ENCODE results near the gene CELF3. TPM values are rescaled to one million over a fixed set of nuclear protein-coding genes. Genes with fewer than 3 reads are reported as not detected.
A peak's percentile ranks its signal among the peaks of the same experiment; 100 is the strongest.

Gene CELF3
- total RNA-seq, 2 donors from 2014 or later: not detected

DNA sequence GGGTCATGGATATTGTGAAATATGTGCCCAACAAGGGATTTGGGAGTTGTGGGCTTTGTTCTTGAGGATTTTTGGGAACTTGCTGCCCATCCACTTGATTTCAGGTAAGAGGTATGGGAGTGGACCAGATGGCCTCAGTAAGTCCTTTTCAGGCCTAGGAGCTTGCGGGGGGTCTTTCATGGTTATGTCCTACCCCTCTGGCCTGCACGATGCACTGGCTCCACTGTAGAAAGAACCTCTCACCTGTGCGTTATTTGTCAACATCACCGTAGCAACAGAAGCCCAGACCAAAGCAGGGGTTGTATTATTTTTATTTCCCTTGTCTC, 13.3 kb upstream of the CELF3 start:
- no peaks in the 10 kb centered on the region for H3K36me3 Mint-ChIP-seq (ENCODE audit: insufficient read depth in 2 of 2)
- H3K27ac Mint-ChIP-seq: no peak overlapping the region
- H3K4me3 Mint-ChIP-seq: no peak overlapping the region
- DNase-seq (no peak), ATAC-seq (replicated peaks in 1 of 2) (no peak)
- H3K4me1 Mint-ChIP-seq (ENCODE audit: low read depth): peaks cover 3% of the 10 kb centered on the region
- no peaks in the 10 kb centered on the region for H3K9me3 Mint-ChIP-seq
- H3K27me3 Mint-ChIP-seq (ENCODE audit: low read depth): peaks cover 65% of the 10 kb centered on the region

- Mint-ChIP-seq H3K4me3 (no peak overlapping the region), H3K36me3 (ENCODE audit: insufficient read depth in 2 of 2) (no peaks in the 10 kb centered on the region), H3K27ac (no peak overlapping the region), H3K27me3 (ENCODE audit: low read depth) (peaks cover 59% of the 10 kb centered on the region), H3K4me1 (ENCODE audit: low read depth) (no peaks in the 10 kb centered on the region), H3K9me3 (no peaks in the 10 kb centered on the region)
- DNase-seq: no peak
- ATAC-seq (replicated peaks in 1 of 2): no peak
These were observed 12.8 kb upstream of the CELF3 start for GRCh38 chr1:151729157-151729965.

DNA sequence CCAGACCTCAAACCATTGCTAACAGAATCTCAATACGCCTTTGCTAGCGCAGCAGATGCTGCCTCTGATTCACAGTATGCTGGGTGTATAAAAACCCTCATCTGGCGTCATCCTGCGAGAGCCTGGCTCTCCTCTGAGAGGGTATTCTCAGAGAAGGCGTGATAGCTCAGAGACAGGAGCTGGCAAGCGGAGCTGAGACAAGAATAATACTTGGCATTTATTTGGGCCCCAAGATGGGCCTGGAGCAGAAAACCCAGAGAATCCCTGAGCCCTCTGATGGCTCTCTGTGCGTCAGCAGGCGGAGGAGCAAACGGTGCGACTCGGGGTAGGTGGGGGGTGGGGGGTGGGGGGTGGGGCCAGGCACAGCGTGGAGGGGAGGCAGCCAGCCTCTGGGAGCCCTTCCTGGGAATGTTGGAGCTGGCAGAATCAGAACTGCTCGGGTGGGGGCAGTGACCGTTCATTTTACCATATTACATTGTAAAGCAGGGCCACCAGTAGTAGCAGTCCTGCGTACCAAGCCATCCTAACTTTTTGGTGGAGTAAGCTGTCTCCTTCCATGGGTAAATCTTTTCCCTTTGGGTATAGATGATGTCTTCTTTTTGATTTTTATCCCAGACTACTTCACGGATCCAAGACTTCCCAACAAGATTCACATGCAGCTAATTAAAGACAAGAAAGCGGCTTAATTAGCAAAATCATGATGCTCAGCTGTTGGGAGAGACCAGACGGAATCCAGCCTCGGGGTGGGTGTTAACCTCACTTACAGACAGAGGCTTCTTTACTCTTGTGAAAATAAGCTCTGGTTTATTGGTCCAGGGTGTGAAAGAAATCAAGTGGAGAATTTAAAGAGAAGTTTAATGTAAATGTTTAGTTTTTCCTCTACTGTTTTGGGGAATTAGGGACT, 11.8 kb upstream of the CELF3 start:
- Mint-ChIP-seq H3K4me3 (no peak overlapping the region), H3K4me1 (ENCODE audit: low read depth) (no peaks in the 10 kb centered on the region), H3K36me3 (ENCODE audit: insufficient read depth in 2 of 2) (no peaks in the 10 kb centered on the region), H3K9me3 (no peaks in the 10 kb centered on the region), H3K27me3 (ENCODE audit: low read depth) (peaks cover 57% of the 10 kb centered on the region), H3K27ac (no peak overlapping the region)
- DNase-seq (no peak), ATAC-seq (replicated peaks in 1 of 2) (no peak)

DNA sequence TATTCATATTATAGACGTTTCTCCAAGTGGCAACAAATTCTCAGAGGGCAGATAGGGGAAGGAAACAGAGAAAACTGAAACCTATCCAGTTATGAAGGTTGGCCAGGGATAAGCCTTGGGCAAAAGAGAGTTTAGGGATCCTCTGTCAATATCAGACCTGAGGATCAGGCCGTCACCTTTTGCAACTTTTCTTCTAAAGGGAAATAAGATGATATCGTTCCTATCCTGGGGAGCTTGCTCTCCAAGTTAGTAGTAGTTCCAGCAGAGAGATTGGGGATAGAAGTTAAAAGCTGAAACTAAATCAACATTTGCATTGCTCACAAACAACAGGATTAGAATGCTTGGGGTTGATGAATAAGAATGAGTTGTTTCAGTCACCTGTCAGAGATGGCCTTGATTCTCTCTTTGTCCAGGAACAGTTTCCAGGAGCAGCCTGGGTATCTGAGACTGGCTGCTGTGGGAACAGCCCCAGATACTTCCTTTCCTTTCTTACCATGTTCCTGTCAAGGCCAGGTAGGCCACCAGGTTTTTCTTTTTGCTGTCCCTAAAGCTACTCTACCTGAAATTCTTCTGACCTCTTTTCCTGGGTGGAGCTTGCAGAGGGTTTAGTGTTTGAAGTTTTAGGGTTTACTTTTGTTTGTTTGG, 7.2 kb upstream of the CELF3 start:
- Mint-ChIP-seq H3K4me1 (ENCODE audit: low read depth) (peaks cover 18% of the 10 kb centered on the region), H3K36me3 (ENCODE audit: insufficient read depth in 2 of 2) (no peaks in the 10 kb centered on the region), H3K4me3 (no peak overlapping the region), H3K27ac (no peak overlapping the region), H3K9me3 (no peaks in the 10 kb centered on the region), H3K27me3 (ENCODE audit: low read depth) (peaks cover 60% of the 10 kb centered on the region)
- no peak for ATAC-seq (replicated peaks in 1 of 2)
- no peak for DNase-seq

DNA sequence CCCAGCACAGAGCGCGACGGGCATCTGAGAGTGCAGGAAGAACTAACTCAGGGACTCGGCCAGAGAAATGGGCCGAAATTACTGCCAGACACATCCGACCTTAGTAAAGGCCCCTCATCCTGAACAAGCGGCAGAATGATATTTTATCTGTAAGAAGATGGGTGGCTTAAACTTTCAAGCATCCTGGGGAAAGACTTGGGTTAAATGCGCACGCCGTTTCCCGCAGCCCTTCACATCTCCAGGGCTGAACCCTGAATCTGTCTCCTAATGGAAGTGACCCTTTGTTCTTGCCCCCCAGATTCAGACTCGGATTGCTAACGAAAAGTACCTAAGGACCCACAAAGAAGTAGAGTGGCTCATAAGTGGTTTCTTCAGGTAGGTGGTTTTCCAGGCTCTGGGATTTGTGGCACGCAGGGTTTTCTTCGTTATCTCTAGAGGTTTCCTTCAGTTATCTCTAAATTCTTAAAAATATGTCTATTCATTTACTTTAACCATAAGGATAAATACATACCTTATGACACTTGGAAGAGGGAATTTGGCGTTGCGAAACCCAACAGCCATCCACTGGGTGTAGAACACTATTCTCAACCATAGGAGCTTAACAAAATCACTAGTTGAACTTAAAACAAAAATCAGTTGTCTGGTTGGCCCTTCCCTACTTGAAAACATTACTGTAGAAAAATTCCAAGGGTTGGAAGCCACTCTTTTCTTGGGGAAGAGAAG, 5.3 kb upstream of the CELF3 start:
- no peak for ATAC-seq (replicated peaks in 1 of 2)
- Mint-ChIP-seq H3K4me1 (ENCODE audit: low read depth) (peaks cover 22% of the 10 kb centered on the region), H3K4me3 (peak overlapping the region; percentile 89 to 91), H3K36me3 (ENCODE audit: insufficient read depth in 2 of 2) (no peaks in the 10 kb centered on the region), H3K27ac (no peak overlapping the region), H3K27me3 (ENCODE audit: low read depth) (peaks cover 69% of the 10 kb centered on the region), H3K9me3 (no peaks in the 10 kb centered on the region)
- DNase-seq: no peak

DNA sequence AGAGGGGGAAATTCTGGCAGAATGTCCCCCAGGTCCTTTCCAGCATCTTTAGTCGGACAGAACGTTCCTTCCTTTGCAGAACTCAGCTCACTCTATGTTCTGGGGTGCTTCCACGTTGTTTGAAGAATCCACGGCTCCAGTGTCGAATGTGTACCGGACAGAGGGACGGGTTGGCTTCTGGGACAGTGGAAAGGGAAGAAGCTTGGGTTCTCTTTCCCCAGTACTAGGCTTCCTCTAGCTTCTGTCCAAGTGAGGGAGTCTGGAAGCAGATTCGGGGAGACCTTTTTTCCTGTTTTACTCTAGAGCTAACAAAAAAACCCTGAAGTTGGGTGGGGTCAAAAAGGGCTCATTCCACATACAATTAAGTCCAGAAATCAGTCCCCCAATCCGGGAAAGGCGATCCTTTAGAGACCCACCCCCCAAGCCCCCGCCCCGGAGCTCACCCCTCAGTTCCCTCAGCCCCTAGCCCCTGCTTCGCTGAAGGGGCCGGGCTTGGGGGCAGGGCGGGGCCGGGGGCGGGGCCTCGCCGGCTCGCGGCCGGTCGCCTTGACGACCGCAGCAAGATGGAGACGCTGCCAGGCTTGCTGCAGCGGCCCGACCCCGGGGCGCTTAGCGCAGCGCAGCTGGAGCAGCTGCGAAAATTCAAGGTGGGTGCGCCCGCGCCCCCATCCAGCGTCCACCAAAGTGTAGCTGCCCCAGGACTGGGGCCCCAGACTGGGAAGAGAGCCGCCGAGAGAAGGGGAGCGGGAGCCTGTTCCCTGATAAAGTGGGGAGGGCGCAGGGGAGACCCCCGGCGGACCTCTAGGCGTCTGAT, 4.6 kb upstream of the CELF3 start, which contains the start of gene RIIAD1:
Gene RIIAD1 (plus strand): TSS at position 549 of the 814 bp plus-strand sequence. CDS start 15 bp downstream, at position 564.
- peaks cover 67% of the 10 kb centered on the region for H3K27me3 Mint-ChIP-seq (ENCODE audit: low read depth)

GRCh38 chr1:151720554-151720953, 4.0 kb upstream of the CELF3 start:
- peaks cover 67% of the 10 kb centered on the region for H3K27me3 Mint-ChIP-seq (ENCODE audit: low read depth)

More for the DNA sequence above, 4.6 kb upstream of the CELF3 start, which contains the start of gene RIIAD1:
- DNase-seq (peak; percentile 41 to 46), ATAC-seq (replicated peaks in 1 of 2) (peak; percentile 90 to 92)
- Mint-ChIP-seq H3K4me1 (ENCODE audit: low read depth) (peaks cover 26% of the 10 kb centered on the region), H3K9me3 (no peaks in the 10 kb centered on the region), H3K36me3 (ENCODE audit: insufficient read depth in 2 of 2) (no peaks in the 10 kb centered on the region), H3K4me3 (peak within 1 kb of the TSS; percentile 89 to 91), H3K27ac (no peak within 1 kb of the TSS)

GRCh38 chr1:151720125-151720524, 3.5 kb upstream of the CELF3 start:
- ATAC-seq (replicated peaks in 1 of 2) (no peak), DNase-seq (no peak)
- no peaks in the 10 kb centered on the region for H3K36me3 Mint-ChIP-seq (ENCODE audit: insufficient read depth in 2 of 2)
- no peaks in the 10 kb centered on the region for H3K9me3 Mint-ChIP-seq
- H3K4me1 Mint-ChIP-seq (ENCODE audit: low read depth): peaks cover 26% of the 10 kb centered on the region
- peaks cover 68% of the 10 kb centered on the region for H3K27me3 Mint-ChIP-seq (ENCODE audit: low read depth)
- H3K27ac Mint-ChIP-seq: no peak overlapping the region
- peak overlapping the region; percentile 8 to 9 for H3K4me3 Mint-ChIP-seq

More at GRCh38 chr1:151720554-151720953, 4.0 kb upstream of the CELF3 start:
- Mint-ChIP-seq H3K27ac (no peak overlapping the region), H3K4me3 (peak overlapping the region; percentile 76 to 77), H3K36me3 (ENCODE audit: insufficient read depth in 2 of 2) (no peaks in the 10 kb centered on the region), H3K9me3 (no peaks in the 10 kb centered on the region), H3K4me1 (ENCODE audit: low read depth) (peaks cover 26% of the 10 kb centered on the region)
- DNase-seq (no peak), ATAC-seq (replicated peaks in 1 of 2) (no peak)

- no peak overlapping the region for H3K4me3 Mint-ChIP-seq
- H3K36me3 Mint-ChIP-seq (ENCODE audit: insufficient read depth in 2 of 2): no peaks in the 10 kb centered on the region
- DNase-seq: no peak
- H3K27me3 Mint-ChIP-seq (ENCODE audit: low read depth): peaks cover 81% of the 10 kb centered on the region
- H3K9me3 Mint-ChIP-seq: no peaks in the 10 kb centered on the region
- H3K4me1 Mint-ChIP-seq (ENCODE audit: low read depth): peaks cover 26% of the 10 kb centered on the region
- no peak overlapping the region for H3K27ac Mint-ChIP-seq
- ATAC-seq (replicated peaks in 1 of 2): no peak
These were observed 2.1 kb upstream of the CELF3 start for GRCh38 chr1:151718666-151719065.

- Mint-ChIP-seq H3K4me3 (no peak overlapping the region), H3K27ac (no peak overlapping the region), H3K9me3 (no peaks in the 10 kb centered on the region), H3K27me3 (ENCODE audit: low read depth) (peaks cover 81% of the 10 kb centered on the region), H3K4me1 (ENCODE audit: low read depth) (peaks cover 26% of the 10 kb centered on the region), H3K36me3 (ENCODE audit: insufficient read depth in 2 of 2) (no peaks in the 10 kb centered on the region)
- ATAC-seq (replicated peaks in 1 of 2) (no peak), DNase-seq (no peak)
These were observed 1.4 kb upstream of the CELF3 start for GRCh38 chr1:151718011-151718431.

DNA sequence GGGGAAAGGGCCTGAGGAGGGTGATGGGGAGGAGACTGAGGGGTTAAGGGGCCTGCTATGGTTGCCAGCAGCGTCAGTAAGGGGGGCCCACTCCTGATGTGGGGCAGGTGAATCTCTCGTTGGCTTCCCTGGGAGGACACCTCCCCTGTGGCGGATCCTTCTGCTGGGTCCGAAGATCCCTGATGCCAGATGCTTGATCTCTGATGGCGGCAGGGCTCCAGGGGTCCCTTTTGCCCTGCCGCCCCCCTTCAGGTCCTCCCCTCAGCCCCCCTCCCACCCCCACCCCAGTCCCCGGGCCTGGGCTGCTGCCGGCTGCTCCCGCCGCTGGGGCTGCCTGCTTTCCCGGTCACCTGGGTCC, 219 bp downstream of the CELF3 start:
- Mint-ChIP-seq H3K27ac (no peak overlapping the region), H3K4me1 (ENCODE audit: low read depth) (peaks cover 17% of the 10 kb centered on the region)
- no peak for ATAC-seq (replicated peaks in 1 of 2)

More for the DNA sequence above, 219 bp downstream of the CELF3 start:
- no peak for DNase-seq
- Mint-ChIP-seq H3K4me3 (no peak overlapping the region), H3K27me3 (ENCODE audit: low read depth) (peaks cover 69% of the 10 kb centered on the region), H3K9me3 (no peaks in the 10 kb centered on the region), H3K36me3 (ENCODE audit: insufficient read depth in 2 of 2) (no peaks in the 10 kb centered on the region)

Measured in activated T-cell treated with anti-CD3 and anti-CD28 coated beads, Interleukin-2, amount 50 U/mL, for 72 hours (primary cell).